GM12892 (cell line): Measurements from ENCODE around the gene BRD8.

Experiments used
- DNase-seq: peaks from one replicate; pipeline ENCODE4 v3.0.0; 2011; ENCODE audit not compliant: insufficient read length
- FAIRE-seq: peaks from 2 replicates; lab custom pipeline; 2011; peaks lifted over from hg19 to GRCh38; lab: Jason Lieb, UNC
- POLR2A ChIP-seq: IDR thresholded peaks from 2 replicates; pipeline ENCODE4 v1.6.1; 2011; ENCODE audit warnings: low read depth, low read length, control low read depth
- POLR2AphosphoS5 ChIP-seq: IDR thresholded peaks from 2 replicates; pipeline ENCODE4 v1.6.1; 2011; ENCODE audit warnings: low read depth, low read length, control low read depth
- TAF1 ChIP-seq: IDR thresholded peaks from 2 replicates; pipeline ENCODE4 v1.6.1; 2011; ENCODE audit warnings: low read depth, mild to moderate bottlenecking, control low read depth, low read length, borderline replicate concordance

Gene BRD8

GRCh38 chr5:138095100-138095907, 83.1 kb downstream of the BRD8 start:
- FAIRE-seq: no peak
- DNase-seq: no peak
- TF ChIP-seq POLR2AphosphoS5 (no peak), POLR2A (no peak), TAF1 (no peak)

- DNase-seq (no peak), FAIRE-seq (no peak)
- TF ChIP-seq POLR2AphosphoS5: no peak
- no peak for TF ChIP-seq TAF1
- no peak for TF ChIP-seq POLR2A
These were observed 85.4 kb downstream of the BRD8 start for GRCh38 chr5:138093036-138093435.

- TF ChIP-seq POLR2A (no peak), TAF1 (no peak), POLR2AphosphoS5 (no peak)
- no peak for FAIRE-seq
- no peak for DNase-seq
These were observed 86.1 kb downstream of the BRD8 start for GRCh38 chr5:138092301-138092700.

- no peak for FAIRE-seq
- no peak for DNase-seq
- TF ChIP-seq POLR2AphosphoS5 (no peak), TAF1 (no peak), POLR2A (no peak)
These were observed 86.7 kb downstream of the BRD8 start for GRCh38 chr5:138091685-138092084.
